ENCODE measurements around the gene MLLT6.
A peak's percentile ranks its signal among the peaks of the same experiment; 100 is the strongest.

The MLLT6 gene

GRCh38 chr17:38716368-38717005 lies 11.4 kb downstream of the MLLT6 start:
- H3K27ac ChIP-seq = no peak overlapping the region; the same call in 1 of the 2 replicates
- TF ChIP-seq CTCF (IDR thresholded peaks at IDR 0.05) (no peak), ZFX (IDR thresholded peaks at IDR 0.05; ENCODE audit: borderline replicate concordance) (no peak)

- peak overlapping the region; percentile 82 for H3K27ac ChIP-seq
Observed at GRCh38 chr17:38717139-38717745, 12.2 kb downstream of the MLLT6 start.

GRCh38 chr17:38719289-38719942 lies 14.3 kb downstream of the MLLT6 start:
- H3K27ac ChIP-seq = peak overlapping the region; percentile 82
- TF ChIP-seq CTCF (IDR thresholded peaks at IDR 0.05) = no peak
- TF ChIP-seq ZFX (IDR thresholded peaks at IDR 0.05; ENCODE audit: borderline replicate concordance) = no peak

More at GRCh38 chr17:38717139-38717745, 12.2 kb downstream of the MLLT6 start:
- TF ChIP-seq CTCF (IDR thresholded peaks at IDR 0.05) = no peak
- TF ChIP-seq ZFX (IDR thresholded peaks at IDR 0.05; ENCODE audit: borderline replicate concordance) = no peak

GRCh38 chr17:38719943-38720641 lies 15.0 kb downstream of the MLLT6 start:
- H3K27ac ChIP-seq = peak overlapping the region; percentile 82
- TF ChIP-seq ZFX (IDR thresholded peaks at IDR 0.05; ENCODE audit: borderline replicate concordance) = no peak
- TF ChIP-seq CTCF (IDR thresholded peaks at IDR 0.05) = no peak

- TF ChIP-seq CTCF (IDR thresholded peaks at IDR 0.05) = no peak
- no peak for TF ChIP-seq ZFX (IDR thresholded peaks at IDR 0.05; ENCODE audit: borderline replicate concordance)
- peak overlapping the region; percentile 82; the same call in 1 of the 2 replicates for H3K27ac ChIP-seq
Observed at GRCh38 chr17:38720941-38721340, 15.9 kb downstream of the MLLT6 start.

GRCh38 chr17:38721802-38722201 lies 16.7 kb downstream of the MLLT6 start:
- TF ChIP-seq CTCF (IDR thresholded peaks at IDR 0.05) (no peak), ZFX (IDR thresholded peaks at IDR 0.05; ENCODE audit: borderline replicate concordance) (no peak)
- no peak overlapping the region; the same call in 1 of the 2 replicates for H3K27ac ChIP-seq

All from 22Rv1 (cell line).